Activated CD4-positive, alpha-beta T cell treated with anti-CD3 and anti-CD28 coated beads for 36 hours (primary cell): ENCODE data around the gene FANCF. TPM values are rescaled to one million over a fixed set of nuclear protein-coding genes. Genes with fewer than 3 reads are reported as not detected.

Source experiments
- ATAC-seq: fragments of 200-7000 bp; cut with Tn5 transposase; one replicate; pipeline ENCODE4 v1.10.0; 2021; ENCODE audit warnings: mild to moderate bottlenecking, moderate library complexity
- CTCF ChIA-PET: fragments of 350-600 bp; sonication (Branson Sonifier 250); formaldehyde crosslinking; loops from one replicate; lab custom pipeline; 2021; ENCODE audit warnings: antibody characterized with exemption; lab: Charles Lee
- POLR2A ChIA-PET: fragments of 350-600 bp; sonication (Branson Sonifier 250); formaldehyde crosslinking; loops from one replicate; lab custom pipeline; 2021; ENCODE audit warnings: antibody characterized with exemption, inconsistent platforms; lab: Charles Lee
- DNase-seq: peaks from one replicate; pipeline ENCODE4 v3.0.0-alpha.2; 2020
- H3K27ac Mint-ChIP-seq: one replicate; pipeline ENCODE4 v1.8.0; 2021; ENCODE audit warnings: mixed read lengths
- H3K27me3 Mint-ChIP-seq: one replicate; pipeline ENCODE4 v1.8.0; 2021; ENCODE audit warnings: mixed read lengths
- H3K36me3 Mint-ChIP-seq: one replicate; pipeline ENCODE4 v1.8.0; 2021; ENCODE audit warnings: low read depth, mixed read lengths
- H3K4me1 Mint-ChIP-seq: one replicate; pipeline ENCODE4 v1.8.0; 2021; ENCODE audit warnings: mixed read lengths
- H3K4me3 Mint-ChIP-seq: one replicate; pipeline ENCODE4 v1.8.0; 2021; ENCODE audit warnings: mild to moderate bottlenecking, moderate library complexity, mixed read lengths
- H3K9me3 Mint-ChIP-seq: one replicate; pipeline ENCODE4 v1.8.0; 2021; ENCODE audit warnings: low read depth, mixed read lengths
- intact Hi-C, 2 experiments: fragments of 100-400 bp; cut with DNase I in 1 of 2; cut with micrococcal nuclease in 1 of 2; formaldehyde crosslinking; loops; one replicate each; pipeline versions ENCODE4 v1.14.2 to v1.15.1; 2022 to 2024; cut with DNase I, micrococcal nuclease
- total RNA-seq, 2 experiments: library from RNA; stranded (reverse); gene quantifications; one replicate each; pipeline ENCODE4 v1.2.3, GENCODE V29; 2021

The FANCF gene
- total RNA-seq, result 10 to 100 TPM; 10.3 to 13.7 TPM

DNA sequence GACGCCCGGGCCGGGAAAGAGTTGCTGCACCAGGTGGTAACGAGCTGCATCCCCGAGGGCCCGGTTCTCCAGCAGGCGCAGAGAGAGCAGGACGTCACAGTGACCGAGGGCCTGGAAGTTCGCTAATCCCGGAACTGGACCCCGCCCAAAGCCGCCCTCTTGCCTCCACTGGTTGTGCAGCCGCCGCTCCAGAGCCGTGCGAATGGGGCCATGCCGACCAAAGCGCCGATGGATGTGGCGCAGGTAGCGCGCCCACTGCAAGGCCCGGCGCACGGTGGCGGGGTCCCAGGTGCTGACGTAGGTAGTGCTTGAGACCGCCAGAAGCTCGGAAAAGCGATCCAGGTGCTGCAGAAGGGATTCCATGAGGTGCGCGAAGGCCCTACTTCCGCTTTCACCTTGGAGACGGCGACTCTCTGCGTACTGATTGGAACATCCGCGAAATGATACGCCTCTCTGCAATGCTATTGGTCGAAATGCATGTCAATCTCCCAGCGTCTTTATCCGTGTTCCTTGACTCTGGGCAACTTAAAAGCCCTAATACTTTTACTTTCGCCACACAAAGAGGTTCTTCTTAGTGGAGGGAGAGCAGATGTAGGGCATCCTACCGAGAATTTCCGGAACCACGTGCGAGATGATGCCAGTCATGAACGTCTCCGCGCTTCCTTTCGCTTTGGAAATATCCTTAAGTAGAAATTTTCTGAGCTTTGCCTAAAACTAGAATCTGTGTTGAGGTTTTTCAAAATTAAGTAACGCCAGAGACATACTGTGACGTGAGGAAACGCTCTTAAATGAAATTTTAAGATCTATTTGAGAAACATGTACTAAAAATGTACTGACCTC is at the start of gene FANCF:
FANCF (minus strand) TSS at position 376 of the 840 bp plus-strand sequence; CDS start at position 363, 13 bp downstream.
- DNase-seq, result peak; percentile 95
- ChIA-PET POLR2A (no interaction called here), CTCF (interaction anchor here (0.8 to 1.4 kb wide), 4 partner anchors 31 to 204 kb away, joined by 3 to 6 read pairs (median 4); partner anchors contain the start of gene SVIP)
- Mint-ChIP-seq H3K4me1 (peaks cover 33% of the 10 kb centered on the region), H3K36me3 (peaks cover 27% of the 10 kb centered on the region), H3K27me3 (no peaks in the 10 kb centered on the region), H3K9me3 (no peaks in the 10 kb centered on the region), H3K4me3 (peak within 1 kb of the TSS; percentile 97), H3K27ac (peak within 1 kb of the TSS; percentile 98)
- peak; percentile 97 for ATAC-seq
- intact Hi-C loops, result loop anchor here (1.0 to 2.0 kb wide), 3 partner anchors 78 to 204 kb away; partner anchors contain the start of gene SVIP (in 2 of the 2)

GRCh38 chr11:22674470-22675439 is 49.1 kb upstream of the FANCF start:
- Mint-ChIP-seq H3K4me3 (no peak overlapping the region), H3K9me3 (no peaks in the 10 kb centered on the region), H3K27ac (no peak overlapping the region), H3K4me1 (no peaks in the 10 kb centered on the region), H3K36me3 (no peaks in the 10 kb centered on the region), H3K27me3 (peaks cover 25% of the 10 kb centered on the region)
- ATAC-seq (no peak), DNase-seq (no peak)
- ChIA-PET CTCF (interaction anchor here (1.0 kb wide), 2 partner anchors 17 to 113 kb away, joined by 3 read pairs; no protein-coding TSS in a partner anchor), POLR2A (no interaction called here)
- intact Hi-C loops, result loop anchor here in 1 of 2 experiments (5.0 kb wide), 2 partner anchors 58 to 113 kb away; no protein-coding TSS in a partner anchor

- H3K9me3 Mint-ChIP-seq, result no peaks in the 10 kb centered on the region
- no peak overlapping the region for H3K27ac Mint-ChIP-seq
- DNase-seq (no peak), ATAC-seq (no peak)
- intact Hi-C loops, result loop anchor here (2.0 to 5.0 kb wide), 3 partner anchors 59 to 116 kb away; no protein-coding TSS in a partner anchor
- H3K36me3 Mint-ChIP-seq, result no peaks in the 10 kb centered on the region
- no peak overlapping the region for H3K4me3 Mint-ChIP-seq
- peaks cover 35% of the 10 kb centered on the region for H3K27me3 Mint-ChIP-seq
- CTCF ChIA-PET, result interaction anchor here (0.6 to 1.9 kb wide), 4 partner anchors 23 to 116 kb away, joined by 3 to 10 read pairs (median 8); no protein-coding TSS in a partner anchor
- POLR2A ChIA-PET, result no interaction called here
- peaks cover 14% of the 10 kb centered on the region for H3K4me1 Mint-ChIP-seq
These were observed 46.1 kb upstream of the FANCF start for GRCh38 chr11:22671751-22672150.

- Mint-ChIP-seq H3K4me3 (no peak overlapping the region), H3K27me3 (peaks cover 43% of the 10 kb centered on the region), H3K4me1 (peaks cover 21% of the 10 kb centered on the region), H3K36me3 (no peaks in the 10 kb centered on the region), H3K9me3 (no peaks in the 10 kb centered on the region), H3K27ac (no peak overlapping the region)
- ChIA-PET POLR2A (no interaction called here), CTCF (interaction anchor here (0.7 to 1.9 kb wide), 5 partner anchors 20 to 251 kb away, joined by 3 to 10 read pairs (median 6); no protein-coding TSS in a partner anchor)
- intact Hi-C loops, result loop anchor here (1.0 to 5.0 kb wide), 4 partner anchors 60 to 116 kb away; no protein-coding TSS in a partner anchor
- ATAC-seq (peak; percentile 56), DNase-seq (no peak)
These were observed 45.2 kb upstream of the FANCF start for GRCh38 chr11:22670830-22671229.

- peaks cover 47% of the 10 kb centered on the region for H3K27me3 Mint-ChIP-seq
- ATAC-seq (no peak), DNase-seq (no peak)
- no peak overlapping the region for H3K27ac Mint-ChIP-seq
- H3K4me1 Mint-ChIP-seq, result peaks cover 21% of the 10 kb centered on the region
- no peaks in the 10 kb centered on the region for H3K36me3 Mint-ChIP-seq
- intact Hi-C loops, result loop anchor here in 1 of 2 experiments (10.0 kb wide), 1 partner anchor 335 kb away; the partner anchor contains the start of gene SLC17A6
- no peaks in the 10 kb centered on the region for H3K9me3 Mint-ChIP-seq
- POLR2A ChIA-PET, result no interaction called here
- CTCF ChIA-PET, result no interaction called here
- H3K4me3 Mint-ChIP-seq, result no peak overlapping the region
These were observed 43.7 kb upstream of the FANCF start for GRCh38 chr11:22669368-22669767.

GRCh38 chr11:22668005-22668796 is 42.6 kb upstream of the FANCF start:
- intact Hi-C loops, result loop anchor here in 1 of 2 experiments (10.0 kb wide), 1 partner anchor 333 kb away; the partner anchor contains the start of gene SLC17A6
- CTCF ChIA-PET, result no interaction called here
- ATAC-seq (no peak), DNase-seq (no peak)
- POLR2A ChIA-PET, result no interaction called here
- Mint-ChIP-seq H3K27me3 (peaks cover 47% of the 10 kb centered on the region), H3K4me1 (peaks cover 21% of the 10 kb centered on the region), H3K27ac (no peak overlapping the region), H3K4me3 (no peak overlapping the region), H3K36me3 (no peaks in the 10 kb centered on the region), H3K9me3 (no peaks in the 10 kb centered on the region)

GRCh38 chr11:22666688-22667439 is 41.2 kb upstream of the FANCF start:
- H3K9me3 Mint-ChIP-seq, result no peaks in the 10 kb centered on the region
- DNase-seq, result peak; percentile 52
- CTCF ChIA-PET, result interaction anchor here (0.7 to 1.6 kb wide), 3 partner anchors 10 to 121 kb away, joined by 3 to 4 read pairs (median 4); no protein-coding TSS in a partner anchor
- peak; percentile 79 for ATAC-seq
- H3K36me3 Mint-ChIP-seq, result no peaks in the 10 kb centered on the region
- peaks cover 42% of the 10 kb centered on the region for H3K27me3 Mint-ChIP-seq
- intact Hi-C loops, result loop anchor here in 1 of 2 experiments (10.0 kb wide), 1 partner anchor 332 kb away; the partner anchor contains the start of gene SLC17A6
- H3K27ac Mint-ChIP-seq, result peak overlapping the region; percentile 29
- H3K4me1 Mint-ChIP-seq, result peaks cover 21% of the 10 kb centered on the region
- peak overlapping the region; percentile 66 for H3K4me3 Mint-ChIP-seq
- POLR2A ChIA-PET, result no interaction called here

- Mint-ChIP-seq H3K27me3 (peaks cover 37% of the 10 kb centered on the region), H3K4me1 (peaks cover 21% of the 10 kb centered on the region), H3K9me3 (no peaks in the 10 kb centered on the region), H3K27ac (peak within 1 kb of the TSS; percentile 29), H3K36me3 (no peaks in the 10 kb centered on the region), H3K4me3 (peak within 1 kb of the TSS; percentile 66)
- CTCF ChIA-PET, result interaction anchor here (0.7 to 1.6 kb wide), 4 partner anchors 11 to 121 kb away, joined by 3 to 4 read pairs (median 4); no protein-coding TSS in a partner anchor
- intact Hi-C loops, result loop anchor here in 1 of 2 experiments (10.0 kb wide), 1 partner anchor 332 kb away; the partner anchor contains the start of gene SLC17A6
- POLR2A ChIA-PET, result no interaction called here
- DNase-seq (no peak), ATAC-seq (peak; percentile 19)
These were observed 40.7 kb upstream of the FANCF start, which contains the start of gene GAS2 for GRCh38 chr11:22666325-22666687. Gene GAS2, plus strand, starts transcription at chr11:22666611. Its CDS starts 8,259 bp downstream, at chr11:22674870.

DNA sequence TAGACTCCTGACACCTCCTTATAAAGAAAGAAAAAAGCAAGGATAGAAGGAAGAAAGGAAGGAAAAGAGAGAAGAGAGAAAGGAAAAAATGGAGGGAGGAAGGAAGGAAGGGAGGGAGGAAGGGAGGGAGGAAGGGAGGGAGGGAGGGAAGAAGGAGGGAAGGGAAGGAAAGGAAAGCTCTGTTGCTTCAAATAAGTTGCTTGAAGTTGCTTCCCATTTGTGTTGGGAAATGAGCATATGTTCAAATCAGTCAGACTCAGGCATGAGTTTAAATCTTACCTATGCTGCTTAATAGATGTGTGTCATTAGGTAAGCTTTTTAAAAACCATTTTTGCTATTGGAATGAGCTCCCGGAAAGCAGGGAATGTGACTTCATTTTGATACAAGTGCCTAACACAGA is 34.2 kb upstream of the FANCF start:
- Mint-ChIP-seq H3K27ac (no peak overlapping the region), H3K9me3 (no peaks in the 10 kb centered on the region), H3K4me3 (no peak overlapping the region), H3K36me3 (no peaks in the 10 kb centered on the region), H3K4me1 (peaks cover 19% of the 10 kb centered on the region), H3K27me3 (no peaks in the 10 kb centered on the region)
- ATAC-seq (no peak), DNase-seq (no peak)
- intact Hi-C loops, result loop anchor here in 1 of 2 experiments (10.0 kb wide), 1 partner anchor 325 kb away; the partner anchor contains the start of gene SLC17A6
- ChIA-PET POLR2A (no interaction called here), CTCF (interaction anchor here (0.5 to 0.8 kb wide), 2 partner anchors 34 to 278 kb away, joined by 3 read pairs; no protein-coding TSS in a partner anchor)
